Measurements from ENCODE around the gene PHETA1. TPM values are rescaled to one million over a fixed set of nuclear protein-coding genes. Genes with fewer than 3 reads are reported as not detected.

Gene PHETA1
- total RNA-seq, 1 experiment from 2014 or later, result 12.4 TPM

GRCh38 chr12:111368788-111369495, at the start of gene PHETA1 (continued):
- TF ChIP-seq ZNF281 (CRISPR knock-in tag; IDR thresholded peaks at IDR 0.05) (no peak), JAZF1 (CRISPR knock-in tag; IDR thresholded peaks at IDR 0.05) (no peak), ZNF423 (CRISPR knock-in tag; IDR thresholded peaks at IDR 0.05) (peak; percentile 36; the same call in 1 of the 2 replicates), ELF4 (CRISPR knock-in tag; IDR thresholded peaks at IDR 0.05; ENCODE audit: low read depth) (no peak), SOX15 (CRISPR knock-in tag; IDR thresholded peaks at IDR 0.05) (no peak), PRDM15 (CRISPR knock-in tag; IDR thresholded peaks at IDR 0.05) (peak; percentile 86), SP1 (CRISPR knock-in tag; conservative IDR thresholded peaks at IDR 0.05) (peak; percentile 96), GABPB1 (CRISPR knock-in tag; IDR thresholded peaks at IDR 0.05) (peak; percentile 55)
- TF ChIP-seq, protein P1, sequence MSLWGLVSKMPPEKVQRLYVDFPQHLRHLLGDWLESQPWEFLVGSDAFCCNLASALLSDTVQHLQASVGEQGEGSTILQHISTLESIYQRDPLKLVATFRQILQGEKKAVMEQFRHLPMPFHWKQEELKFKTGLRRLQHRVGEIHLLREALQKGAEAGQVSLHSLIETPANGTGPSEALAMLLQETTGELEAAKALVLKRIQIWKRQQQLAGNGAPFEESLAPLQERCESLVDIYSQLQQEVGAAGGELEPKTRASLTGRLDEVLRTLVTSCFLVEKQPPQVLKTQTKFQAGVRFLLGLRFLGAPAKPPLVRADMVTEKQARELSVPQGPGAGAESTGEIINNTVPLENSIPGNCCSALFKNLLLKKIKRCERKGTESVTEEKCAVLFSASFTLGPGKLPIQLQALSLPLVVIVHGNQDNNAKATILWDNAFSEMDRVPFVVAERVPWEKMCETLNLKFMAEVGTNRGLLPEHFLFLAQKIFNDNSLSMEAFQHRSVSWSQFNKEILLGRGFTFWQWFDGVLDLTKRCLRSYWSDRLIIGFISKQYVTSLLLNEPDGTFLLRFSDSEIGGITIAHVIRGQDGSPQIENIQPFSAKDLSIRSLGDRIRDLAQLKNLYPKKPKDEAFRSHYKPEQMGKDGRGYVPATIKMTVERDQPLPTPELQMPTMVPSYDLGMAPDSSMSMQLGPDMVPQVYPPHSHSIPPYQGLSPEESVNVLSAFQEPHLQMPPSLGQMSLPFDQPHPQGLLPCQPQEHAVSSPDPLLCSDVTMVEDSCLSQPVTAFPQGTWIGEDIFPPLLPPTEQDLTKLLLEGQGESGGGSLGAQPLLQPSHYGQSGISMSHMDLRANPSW (CRISPR knock-in tag; conservative IDR thresholded peaks at IDR 0.05; ENCODE audit: low read depth), result peak; percentile 3; the same call in 1 of the 2 replicates
- TF ChIP-seq, protein P2, sequence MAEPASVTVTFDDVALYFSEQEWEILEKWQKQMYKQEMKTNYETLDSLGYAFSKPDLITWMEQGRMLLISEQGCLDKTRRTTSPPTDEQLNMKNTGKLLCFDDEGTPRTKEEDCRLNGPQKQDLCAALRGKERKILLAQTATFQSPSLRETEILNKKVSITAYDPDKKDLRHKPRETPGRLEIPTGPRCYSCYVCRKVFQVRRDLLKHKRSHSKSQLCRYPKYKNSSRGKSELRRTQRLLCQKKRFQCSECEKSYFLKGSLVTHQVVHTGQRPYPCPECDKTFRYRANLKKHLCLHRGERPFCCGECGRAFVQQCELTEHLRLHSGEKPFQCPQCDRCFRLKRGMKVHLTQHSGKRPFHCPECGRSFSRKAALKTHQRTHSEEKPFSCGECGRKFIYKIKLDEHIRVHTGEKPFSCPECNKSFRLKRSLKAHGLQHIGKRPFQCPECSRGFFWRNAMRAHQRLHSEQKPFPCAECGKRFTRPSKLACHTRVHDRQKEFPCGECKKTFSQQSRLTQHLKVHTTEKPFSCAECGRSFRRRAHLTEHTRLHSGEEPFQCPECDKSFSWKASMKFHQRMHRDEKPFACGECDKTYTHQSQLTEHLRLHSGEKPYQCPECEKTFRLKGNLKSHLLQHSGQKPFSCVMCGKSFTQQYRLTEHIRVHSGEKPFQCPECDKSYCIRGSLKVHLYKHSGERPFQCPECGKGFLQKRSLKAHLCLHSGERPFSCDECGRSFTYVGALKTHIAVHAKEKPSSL (CRISPR knock-in tag; conservative IDR thresholded peaks at IDR 0.05), result no peak

DNA sequence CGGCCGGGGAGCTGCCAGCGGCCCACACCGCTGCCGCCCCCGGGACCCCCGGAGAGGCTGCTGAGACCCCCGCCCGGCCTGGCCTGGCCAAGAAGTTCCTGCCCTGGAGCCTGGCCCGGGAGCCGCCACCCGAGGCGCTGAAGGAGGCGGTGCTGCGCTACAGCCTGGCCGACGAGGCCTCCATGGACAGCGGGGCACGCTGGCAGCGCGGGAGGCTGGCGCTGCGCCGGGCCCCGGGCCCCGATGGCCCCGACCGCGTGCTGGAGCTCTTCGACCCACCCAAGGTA, 49.6 kb upstream of the PHETA1 start:
- Mint-ChIP-seq H3K4me3 (no peak overlapping the region), H3K4me1 (peaks cover 36% of the 10 kb centered on the region), H3K27me3 (ENCODE audit: low read depth) (no peaks in the 10 kb centered on the region), H3K27ac (no peak overlapping the region), H3K36me3 (peaks cover 20% of the 10 kb centered on the region), H3K9me3 (no peaks in the 10 kb centered on the region)
- DNase-seq (ENCODE audit: low spot score), result no peak
- CTCF ChIA-PET, result interaction anchor here (1.3 kb wide), 1 partner anchor 33 kb away, joined by 3 read pairs; no protein-coding TSS in a partner anchor
- no peak for ATAC-seq
- POLR2A ChIA-PET, result no interaction called here
- TF ChIP-seq NR1H2 (CRISPR knock-in tag; IDR thresholded peaks at IDR 0.05) (no peak), PRDM15 (CRISPR knock-in tag; IDR thresholded peaks at IDR 0.05) (no peak), ZNF396 (CRISPR knock-in tag; IDR thresholded peaks at IDR 0.05; ENCODE audit: borderline replicate concordance) (no peak), ZBTB21 (CRISPR knock-in tag; IDR thresholded peaks at IDR 0.05; ENCODE audit: borderline replicate concordance) (no peak), ZNF512 (CRISPR knock-in tag; IDR thresholded peaks at IDR 0.05; ENCODE audit: borderline replicate concordance) (no peak)
- TF ChIP-seq, protein P3, sequence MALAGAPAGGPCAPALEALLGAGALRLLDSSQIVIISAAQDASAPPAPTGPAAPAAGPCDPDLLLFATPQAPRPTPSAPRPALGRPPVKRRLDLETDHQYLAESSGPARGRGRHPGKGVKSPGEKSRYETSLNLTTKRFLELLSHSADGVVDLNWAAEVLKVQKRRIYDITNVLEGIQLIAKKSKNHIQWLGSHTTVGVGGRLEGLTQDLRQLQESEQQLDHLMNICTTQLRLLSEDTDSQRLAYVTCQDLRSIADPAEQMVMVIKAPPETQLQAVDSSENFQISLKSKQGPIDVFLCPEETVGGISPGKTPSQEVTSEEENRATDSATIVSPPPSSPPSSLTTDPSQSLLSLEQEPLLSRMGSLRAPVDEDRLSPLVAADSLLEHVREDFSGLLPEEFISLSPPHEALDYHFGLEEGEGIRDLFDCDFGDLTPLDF (CRISPR knock-in tag; IDR thresholded peaks at IDR 0.05), result no peak

All from WTC11 (cell line).